Suppressor macrophage treated with lipopolysaccharide for 4 hours (primary cell): Measurements from ENCODE around the gene PCTP.

ENCODE experiments used
- DNase-seq: peaks from one replicate; pipeline ENCODE4 v3.0.0-alpha.2; 2020

Gene PCTP

GRCh38 chr17:55750750-55751657 lies at the start of gene PCTP:
TSS of gene PCTP (plus strand) at chr17:55751051. CDS start at chr17:55751104, 53 bp downstream.
- peak; percentile 97 for DNase-seq

- no peak for DNase-seq
Observed at GRCh38 chr17:55702150-55702549, 48.7 kb upstream of the PCTP start.

- peak; percentile 56 for DNase-seq
Observed at GRCh38 chr17:55704401-55704800, 46.5 kb upstream of the PCTP start.

- DNase-seq, result no peak
Observed at GRCh38 chr17:55705847-55706246, 45.0 kb upstream of the PCTP start.

- no peak for DNase-seq
Observed at GRCh38 chr17:55706808-55707773, 43.8 kb upstream of the PCTP start.

- no peak for DNase-seq
Observed at GRCh38 chr17:55708175-55708974, 42.5 kb upstream of the PCTP start.

- DNase-seq, result no peak
Observed at GRCh38 chr17:55709440-55709839, 41.4 kb upstream of the PCTP start.

- DNase-seq, result no peak
Observed at GRCh38 chr17:55709984-55710383, 40.9 kb upstream of the PCTP start.

- DNase-seq, result peak; percentile 62
Observed at GRCh38 chr17:55710410-55710809, 40.4 kb upstream of the PCTP start.

- DNase-seq, result no peak
Observed at GRCh38 chr17:55710829-55711496, 39.9 kb upstream of the PCTP start.

- no peak for DNase-seq
Observed at GRCh38 chr17:55717432-55717831, 33.4 kb upstream of the PCTP start.

GRCh38 chr17:55717898-55718735 lies 32.7 kb upstream of the PCTP start:
- peak; percentile 87 for DNase-seq

- DNase-seq, result no peak
Observed at GRCh38 chr17:55720919-55721836, 29.7 kb upstream of the PCTP start.

- no peak for DNase-seq
Observed at GRCh38 chr17:55722016-55722736, 28.7 kb upstream of the PCTP start.

- DNase-seq, result no peak
Observed at GRCh38 chr17:55722742-55723487, 27.9 kb upstream of the PCTP start, which contains the start of gene TMEM100. TSS of gene TMEM100 (minus strand) at chr17:55722864. CDS start at chr17:55721070, 1,794 bp downstream.

GRCh38 chr17:55723488-55723848 lies 27.4 kb upstream of the PCTP start:
- no peak for DNase-seq

GRCh38 chr17:55726440-55726839 lies 24.4 kb upstream of the PCTP start:
- no peak for DNase-seq

GRCh38 chr17:55727275-55727674 lies 23.6 kb upstream of the PCTP start:
- DNase-seq, result no peak
